ENCODE results near the gene HEG1.

Gene HEG1

DNA sequence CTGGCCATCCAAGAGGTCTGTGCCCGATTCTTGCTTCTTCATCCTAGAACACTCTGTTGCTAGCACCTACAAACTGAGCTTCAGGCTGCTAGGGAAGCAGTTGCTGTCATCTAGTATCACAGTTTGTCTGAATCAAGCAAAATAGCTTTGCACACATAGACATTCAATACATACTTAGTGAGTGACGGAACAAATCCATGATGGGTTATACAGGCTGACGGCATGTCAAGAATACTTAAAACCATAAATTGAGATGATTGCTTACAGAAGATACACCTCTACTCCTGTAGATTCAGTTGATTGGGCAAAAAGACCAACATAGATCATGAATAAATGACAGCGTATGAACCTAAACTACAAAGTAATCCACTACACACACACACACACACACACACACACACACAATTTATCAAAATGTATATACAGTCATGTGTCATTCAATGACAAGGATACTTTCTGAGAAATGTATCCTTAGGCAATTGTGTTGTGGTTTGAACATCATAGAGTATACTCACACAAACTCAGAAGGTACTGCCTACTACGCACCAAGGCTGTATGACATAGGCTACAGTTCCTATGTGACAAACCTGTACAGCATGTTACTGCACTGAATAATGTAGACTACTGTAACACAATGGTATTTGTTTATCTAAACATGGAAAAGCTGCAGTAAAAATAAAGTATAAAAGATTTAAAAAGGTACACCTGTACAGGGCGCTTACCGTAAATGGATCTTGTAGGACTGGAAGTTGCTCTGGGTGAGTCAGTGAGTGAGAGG lies 14.4 kb upstream of the HEG1 start:
- H2BK120ac ChIP-seq (ENCODE audit: low read depth, low read length), result no peak overlapping the region
- H2BK15ac ChIP-seq (ENCODE audit: low read length), result no peak overlapping the region
- DNase-seq (ENCODE audit: low spot score), result no peak
- H3K4me2 ChIP-seq (ENCODE audit: insufficient read depth, low read length, poor library complexity, severe bottlenecking), result no peak overlapping the region
- no peak overlapping the region for H4K91ac ChIP-seq (ENCODE audit: low read depth, low read length, poor library complexity)
- no peak overlapping the region for H4K8ac ChIP-seq (ENCODE audit: low read depth, low read length)
- H3K23ac ChIP-seq (ENCODE audit: low read depth, low read length, poor library complexity), result no peak overlapping the region
- H3K4ac ChIP-seq (ENCODE audit: low read length), result no peak overlapping the region
- no peak overlapping the region for H3K18ac ChIP-seq (ENCODE audit: low read length)
- H3K14ac ChIP-seq (ENCODE audit: low read length), result no peak overlapping the region
- H3K27me3 ChIP-seq (ENCODE audit: control insufficient read depth in 3 of 3, insufficient read depth in 3 of 3, low read depth in 1 of 3, low read length in 3 of 3), result no peaks in the 10 kb centered on the region
- H2AFZ ChIP-seq (ENCODE audit: low read length), result no peak overlapping the region
- H3K79me1 ChIP-seq (ENCODE audit: low read depth, low read length), result no peaks in the 10 kb centered on the region
- H3K36me3 ChIP-seq (replicated peaks in 1 of 2; ENCODE audit: control insufficient read depth in 2 of 2, insufficient read depth in 2 of 2, low read length in 2 of 2), result no peaks in the 10 kb centered on the region
- H3K9me3 ChIP-seq (replicated peaks in 1 of 2; ENCODE audit: control insufficient read depth in 2 of 2, insufficient read depth in 1 of 2, low read depth in 1 of 2, low read length in 2 of 2), result no peaks in the 10 kb centered on the region
- H3K27ac ChIP-seq (replicated peaks; ENCODE audit: low read length), result no peak overlapping the region
- H2BK12ac ChIP-seq (ENCODE audit: low read length), result no peak overlapping the region
- H3K4me3 ChIP-seq (ENCODE audit: low read length in 2 of 2), result no peak overlapping the region
- H2AK5ac ChIP-seq (ENCODE audit: low read depth, low read length), result no peak overlapping the region
- H3K9ac ChIP-seq (ENCODE audit: low read depth, low read length, poor library complexity), result no peak overlapping the region
- no peak overlapping the region for H2BK5ac ChIP-seq (ENCODE audit: low read length)
- WGBS, 2 donors (ENCODE audit: extremely low coverage in 2 of 2, insufficient read length in 2 of 2, insufficient replicate concordance in 1 of 2), result no CpG with 5 or more reads among the region's 7 CpGs
- H3K4me1 ChIP-seq (ENCODE audit: control insufficient read depth in 2 of 2, insufficient read depth in 1 of 2, low read depth in 1 of 2, low read length in 2 of 2), result no peaks in the 10 kb centered on the region

DNA sequence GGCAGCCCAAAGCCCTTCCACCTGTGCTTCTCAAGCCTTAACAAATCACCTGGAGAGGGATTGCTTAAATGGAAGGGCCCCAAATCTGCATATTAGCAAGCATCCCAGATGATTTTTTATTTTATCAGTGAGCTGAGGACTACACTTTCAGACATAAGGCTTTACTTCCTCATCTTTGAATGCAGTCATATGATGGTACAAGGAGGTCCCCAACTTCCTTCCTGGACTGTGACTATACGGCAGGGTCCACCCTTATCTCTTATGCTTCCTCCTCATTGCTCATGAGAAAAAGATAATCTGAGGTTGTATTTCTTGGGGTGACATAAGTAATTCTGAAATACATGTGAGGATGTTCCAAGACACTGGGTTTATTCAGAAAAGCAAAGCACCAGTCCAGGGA lies 13.7 kb upstream of the HEG1 start:
- no peak overlapping the region for H4K8ac ChIP-seq (ENCODE audit: low read depth, low read length)
- H3K4me1 ChIP-seq (ENCODE audit: control insufficient read depth in 2 of 2, insufficient read depth in 1 of 2, low read depth in 1 of 2, low read length in 2 of 2), result no peaks in the 10 kb centered on the region
- DNase-seq (ENCODE audit: low spot score), result no peak
- peaks cover 0 to under 1% of the 10 kb centered on the region in 2 donors for H3K9me3 ChIP-seq (replicated peaks in 1 of 2; ENCODE audit: control insufficient read depth in 2 of 2, insufficient read depth in 1 of 2, low read depth in 1 of 2, low read length in 2 of 2)
- H3K4me2 ChIP-seq (ENCODE audit: insufficient read depth, low read length, poor library complexity, severe bottlenecking), result no peak overlapping the region
- H3K23ac ChIP-seq (ENCODE audit: low read depth, low read length, poor library complexity), result no peak overlapping the region
- H2AK5ac ChIP-seq (ENCODE audit: low read depth, low read length), result no peak overlapping the region
- no peak overlapping the region for H3K14ac ChIP-seq (ENCODE audit: low read length)
- no peak overlapping the region for H2BK5ac ChIP-seq (ENCODE audit: low read length)
- no peak overlapping the region for H3K9ac ChIP-seq (ENCODE audit: low read depth, low read length, poor library complexity)
- H2BK12ac ChIP-seq (ENCODE audit: low read length), result no peak overlapping the region
- no peaks in the 10 kb centered on the region for H3K27me3 ChIP-seq (ENCODE audit: control insufficient read depth in 3 of 3, insufficient read depth in 3 of 3, low read depth in 1 of 3, low read length in 3 of 3)
- H4K91ac ChIP-seq (ENCODE audit: low read depth, low read length, poor library complexity), result no peak overlapping the region
- no CpG with 5 or more reads among the region's 1 CpG for WGBS, 2 donors (ENCODE audit: extremely low coverage in 2 of 2, insufficient read length in 2 of 2, insufficient replicate concordance in 1 of 2)
- no peak overlapping the region for H2BK15ac ChIP-seq (ENCODE audit: low read length)
- no peaks in the 10 kb centered on the region for H3K36me3 ChIP-seq (replicated peaks in 1 of 2; ENCODE audit: control insufficient read depth in 2 of 2, insufficient read depth in 2 of 2, low read length in 2 of 2)
- H3K4ac ChIP-seq (ENCODE audit: low read length), result no peak overlapping the region
- H3K18ac ChIP-seq (ENCODE audit: low read length), result no peak overlapping the region
- H2BK120ac ChIP-seq (ENCODE audit: low read depth, low read length), result no peak overlapping the region
- no peak overlapping the region for H3K27ac ChIP-seq (replicated peaks; ENCODE audit: low read length)
- H3K79me1 ChIP-seq (ENCODE audit: low read depth, low read length), result no peaks in the 10 kb centered on the region
- no peak overlapping the region for H2AFZ ChIP-seq (ENCODE audit: low read length)
- no peak overlapping the region for H3K4me3 ChIP-seq (ENCODE audit: low read length in 2 of 2)

DNA sequence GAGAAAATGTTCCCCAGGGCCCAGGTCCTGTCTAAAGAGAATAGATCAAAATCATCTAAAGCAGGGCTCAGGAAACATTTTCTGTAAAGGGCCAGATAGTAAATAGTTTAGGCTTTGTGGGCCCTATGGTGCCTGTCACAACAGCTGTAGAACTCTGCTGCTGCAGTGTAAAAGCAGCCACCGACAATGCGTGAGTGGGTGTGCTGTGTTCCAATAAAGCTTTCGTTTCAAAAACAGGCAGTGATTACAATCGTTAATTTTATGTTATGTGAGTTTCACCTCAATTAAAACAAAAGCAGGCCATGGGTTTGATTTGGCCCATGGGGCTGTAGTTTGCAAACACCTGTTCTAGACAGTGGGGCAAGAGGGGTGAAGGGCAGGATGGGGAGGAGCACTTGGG lies 12.5 kb upstream of the HEG1 start:
- H3K27me3 ChIP-seq (ENCODE audit: control insufficient read depth in 3 of 3, insufficient read depth in 3 of 3, low read depth in 1 of 3, low read length in 3 of 3), result no peaks in the 10 kb centered on the region
- no peak overlapping the region for H2AK5ac ChIP-seq (ENCODE audit: low read depth, low read length)
- H3K4me1 ChIP-seq (ENCODE audit: control insufficient read depth in 2 of 2, insufficient read depth in 1 of 2, low read depth in 1 of 2, low read length in 2 of 2), result peaks cover 0 to 2% of the 10 kb centered on the region in 2 donors
- no peak overlapping the region for H3K18ac ChIP-seq (ENCODE audit: low read length)
- H3K27ac ChIP-seq (replicated peaks; ENCODE audit: low read length), result no peak overlapping the region
- H4K91ac ChIP-seq (ENCODE audit: low read depth, low read length, poor library complexity), result no peak overlapping the region
- H2AFZ ChIP-seq (ENCODE audit: low read length), result no peak overlapping the region
- no peak overlapping the region for H2BK12ac ChIP-seq (ENCODE audit: low read length)
- no peaks in the 10 kb centered on the region for H3K36me3 ChIP-seq (replicated peaks in 1 of 2; ENCODE audit: control insufficient read depth in 2 of 2, insufficient read depth in 2 of 2, low read length in 2 of 2)
- H3K4me3 ChIP-seq (ENCODE audit: low read length in 2 of 2), result no peak overlapping the region
- H3K23ac ChIP-seq (ENCODE audit: low read depth, low read length, poor library complexity), result no peak overlapping the region
- H2BK15ac ChIP-seq (ENCODE audit: low read length), result no peak overlapping the region
- H3K9me3 ChIP-seq (replicated peaks in 1 of 2; ENCODE audit: control insufficient read depth in 2 of 2, insufficient read depth in 1 of 2, low read depth in 1 of 2, low read length in 2 of 2), result peaks cover 0 to 5% of the 10 kb centered on the region in 2 donors
- DNase-seq (ENCODE audit: low spot score), result no peak
- no peak overlapping the region for H3K14ac ChIP-seq (ENCODE audit: low read length)
- H3K4me2 ChIP-seq (ENCODE audit: insufficient read depth, low read length, poor library complexity, severe bottlenecking), result no peak overlapping the region
- no CpG with 5 or more reads among the region's 4 CpGs for WGBS, 2 donors (ENCODE audit: extremely low coverage in 2 of 2, insufficient read length in 2 of 2, insufficient replicate concordance in 1 of 2)
- no peaks in the 10 kb centered on the region for H3K79me1 ChIP-seq (ENCODE audit: low read depth, low read length)
- no peak overlapping the region for H3K9ac ChIP-seq (ENCODE audit: low read depth, low read length, poor library complexity)
- no peak overlapping the region for H2BK5ac ChIP-seq (ENCODE audit: low read length)
- H4K8ac ChIP-seq (ENCODE audit: low read depth, low read length), result no peak overlapping the region
- no peak overlapping the region for H3K4ac ChIP-seq (ENCODE audit: low read length)
- no peak overlapping the region for H2BK120ac ChIP-seq (ENCODE audit: low read depth, low read length)

DNA sequence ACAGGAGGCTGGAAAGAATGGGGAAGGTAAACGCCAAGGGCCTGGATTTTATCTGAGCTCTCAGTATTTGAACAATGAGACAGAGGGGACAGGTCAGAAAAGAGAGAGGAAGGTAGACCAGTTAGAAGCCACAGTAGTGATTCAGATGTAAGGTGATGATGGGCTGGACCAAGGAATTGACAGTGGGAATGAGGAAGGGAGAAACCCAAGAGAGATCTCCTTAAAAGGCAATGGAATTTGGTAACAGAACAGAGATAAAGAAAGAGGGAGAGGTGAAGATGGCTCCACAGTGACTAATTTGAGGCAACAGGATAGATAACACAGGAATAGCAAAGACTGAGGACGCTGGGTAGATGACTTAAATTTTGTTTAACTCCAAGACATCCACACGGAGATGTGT lies 11.4 kb upstream of the HEG1 start:
- Histone ChIP-seq H2AK5ac (ENCODE audit: low read depth, low read length) (no peak overlapping the region), H3K4me3 (ENCODE audit: low read length in 2 of 2) (no peak overlapping the region), H3K79me1 (ENCODE audit: low read depth, low read length) (no peaks in the 10 kb centered on the region), H4K91ac (ENCODE audit: low read depth, low read length, poor library complexity) (no peak overlapping the region), H3K23ac (ENCODE audit: low read depth, low read length, poor library complexity) (no peak overlapping the region), H3K4me2 (ENCODE audit: insufficient read depth, low read length, poor library complexity, severe bottlenecking) (no peak overlapping the region), H2BK120ac (ENCODE audit: low read depth, low read length) (no peak overlapping the region), H2BK12ac (ENCODE audit: low read length) (no peak overlapping the region), H3K36me3 (replicated peaks in 1 of 2; ENCODE audit: control insufficient read depth in 2 of 2, insufficient read depth in 2 of 2, low read length in 2 of 2) (no peaks in the 10 kb centered on the region), H3K27me3 (ENCODE audit: control insufficient read depth in 3 of 3, insufficient read depth in 3 of 3, low read depth in 1 of 3, low read length in 3 of 3) (no peaks in the 10 kb centered on the region), H3K27ac (replicated peaks; ENCODE audit: low read length) (no peak overlapping the region), H3K4ac (ENCODE audit: low read length) (no peak overlapping the region), H3K9me3 (replicated peaks in 1 of 2; ENCODE audit: control insufficient read depth in 2 of 2, insufficient read depth in 1 of 2, low read depth in 1 of 2, low read length in 2 of 2) (peaks cover 0 to 5% of the 10 kb centered on the region in 2 donors), H2AFZ (ENCODE audit: low read length) (no peak overlapping the region), H3K14ac (ENCODE audit: low read length) (no peak overlapping the region), H3K9ac (ENCODE audit: low read depth, low read length, poor library complexity) (no peak overlapping the region), H2BK5ac (ENCODE audit: low read length) (no peak overlapping the region), H4K8ac (ENCODE audit: low read depth, low read length) (no peak overlapping the region), H3K18ac (ENCODE audit: low read length) (no peak overlapping the region), H2BK15ac (ENCODE audit: low read length) (no peak overlapping the region), H3K4me1 (ENCODE audit: control insufficient read depth in 2 of 2, insufficient read depth in 1 of 2, low read depth in 1 of 2, low read length in 2 of 2) (peaks cover 5% of the 10 kb centered on the region in 2 donors)
- no peak for DNase-seq (ENCODE audit: low spot score)
- WGBS, 2 donors (ENCODE audit: extremely low coverage in 2 of 2, insufficient read length in 2 of 2, insufficient replicate concordance in 1 of 2), result no CpG with 5 or more reads among the region's 3 CpGs
